ENCODE measurements around the gene DYNC1H1. TPM values are rescaled to one million over a fixed set of nuclear protein-coding genes. Genes with fewer than 3 reads are reported as not detected.

DYNC1H1 gene
- total RNA-seq, 1 experiment from 2014 or later, result 833 TPM

DNA sequence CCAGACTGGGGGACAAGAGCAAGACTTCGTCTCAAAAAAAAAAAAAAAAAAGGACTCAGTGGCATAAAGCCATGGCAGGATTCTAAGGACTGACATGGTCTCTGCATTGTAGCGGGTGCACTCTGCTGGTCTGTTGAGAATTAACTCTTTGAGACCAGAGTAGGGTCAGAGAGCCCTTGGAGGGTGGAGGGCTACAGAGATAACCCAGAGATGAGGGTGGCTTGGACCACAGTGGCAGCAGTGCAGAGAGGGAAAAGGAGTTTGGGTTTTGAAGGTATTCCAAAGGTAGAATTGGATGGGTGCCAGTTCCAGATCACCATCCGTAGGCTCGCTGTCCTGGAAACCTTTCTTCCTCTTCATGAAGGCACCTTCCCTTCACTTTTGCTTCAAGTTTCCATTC is 14.3 kb upstream of the DYNC1H1 start:
- Histone ChIP-seq H3K9me3 (ENCODE audit: low read depth, low read length, poor library complexity, severe bottlenecking) (no peaks in the 10 kb centered on the region), H3K27ac (ENCODE audit: low read depth, low read length, poor library complexity, severe bottlenecking) (no peak overlapping the region), H3K27me3 (replicated peaks; ENCODE audit: insufficient read depth, low read depth, low read length, poor library complexity) (no peaks in the 10 kb centered on the region), H3K4me3 (ENCODE audit: low read depth, low read length, poor library complexity, severe bottlenecking) (no peak overlapping the region), H3K36me3 (ENCODE audit: insufficient read depth, low read length, poor library complexity, severe bottlenecking) (no peaks in the 10 kb centered on the region), H3K4me1 (ENCODE audit: insufficient read depth, low read length, poor library complexity, severe bottlenecking) (no peaks in the 10 kb centered on the region)
- TF ChIP-seq, protein P1, sequence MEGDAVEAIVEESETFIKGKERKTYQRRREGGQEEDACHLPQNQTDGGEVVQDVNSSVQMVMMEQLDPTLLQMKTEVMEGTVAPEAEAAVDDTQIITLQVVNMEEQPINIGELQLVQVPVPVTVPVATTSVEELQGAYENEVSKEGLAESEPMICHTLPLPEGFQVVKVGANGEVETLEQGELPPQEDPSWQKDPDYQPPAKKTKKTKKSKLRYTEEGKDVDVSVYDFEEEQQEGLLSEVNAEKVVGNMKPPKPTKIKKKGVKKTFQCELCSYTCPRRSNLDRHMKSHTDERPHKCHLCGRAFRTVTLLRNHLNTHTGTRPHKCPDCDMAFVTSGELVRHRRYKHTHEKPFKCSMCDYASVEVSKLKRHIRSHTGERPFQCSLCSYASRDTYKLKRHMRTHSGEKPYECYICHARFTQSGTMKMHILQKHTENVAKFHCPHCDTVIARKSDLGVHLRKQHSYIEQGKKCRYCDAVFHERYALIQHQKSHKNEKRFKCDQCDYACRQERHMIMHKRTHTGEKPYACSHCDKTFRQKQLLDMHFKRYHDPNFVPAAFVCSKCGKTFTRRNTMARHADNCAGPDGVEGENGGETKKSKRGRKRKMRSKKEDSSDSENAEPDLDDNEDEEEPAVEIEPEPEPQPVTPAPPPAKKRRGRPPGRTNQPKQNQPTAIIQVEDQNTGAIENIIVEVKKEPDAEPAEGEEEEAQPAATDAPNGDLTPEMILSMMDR (conservative IDR thresholded peaks at IDR 0.05; ENCODE audit: low read depth, low read length), result no peak
- TF ChIP-seq EZH2 (IDR thresholded peaks at IDR 0.05; ENCODE audit: borderline replicate concordance, low read depth, low read length, poor library complexity, severe bottlenecking), result no peak
- POLR2A ChIA-PET (ENCODE audit: low non-redundant PET), result no interaction called here
- intact Hi-C loops (cut with micrococcal nuclease; ENCODE audit: unreplicated experiment), result no loop called here
- CTCF ChIA-PET, result interaction anchor here (0.7 kb wide), 1 partner anchor 179 kb away, joined by 12 read pairs; no protein-coding TSS in a partner anchor
- BruUV-seq (replicated peaks), result no TSS peak
- DNase-seq (ENCODE audit: low spot score), result no peak

DNA sequence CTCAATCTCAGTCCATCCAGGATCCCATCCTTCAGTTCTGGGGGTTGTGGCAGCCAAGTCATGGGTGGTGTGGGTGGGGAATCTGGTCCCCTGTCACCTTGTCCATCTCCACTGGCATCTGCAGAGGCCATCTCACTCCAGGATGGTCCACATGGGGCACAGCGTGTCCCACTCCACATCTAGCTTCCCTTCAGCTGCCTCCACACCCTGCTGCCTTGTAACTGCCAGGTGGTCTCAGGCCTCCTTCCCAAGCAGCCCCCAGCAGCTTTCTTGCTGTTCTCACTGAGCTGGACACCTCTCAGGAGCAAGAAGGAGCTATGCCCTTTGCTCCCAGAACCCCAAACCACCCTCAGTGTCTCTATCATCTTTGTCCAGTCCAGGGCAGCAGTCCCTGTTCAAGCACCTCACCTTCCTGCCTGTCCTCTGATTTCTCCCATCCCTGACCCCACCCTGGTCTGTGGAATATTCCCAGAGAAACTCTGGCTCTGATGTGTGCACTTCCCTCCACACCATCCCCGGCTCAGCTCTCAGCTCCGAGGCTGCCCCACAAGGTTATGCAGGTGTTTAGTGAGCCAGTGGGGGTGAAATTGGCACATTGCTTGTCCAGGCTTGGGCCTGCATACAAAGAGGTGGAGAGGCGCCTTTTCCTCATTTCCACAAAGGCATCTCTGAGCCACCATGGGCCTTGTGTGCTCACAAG is 13.7 kb upstream of the DYNC1H1 start:
- CTCF ChIA-PET, result no interaction called here
- Histone ChIP-seq H3K4me3 (ENCODE audit: low read depth, low read length, poor library complexity, severe bottlenecking) (no peak overlapping the region), H3K9me3 (ENCODE audit: low read depth, low read length, poor library complexity, severe bottlenecking) (no peaks in the 10 kb centered on the region), H3K4me1 (ENCODE audit: insufficient read depth, low read length, poor library complexity, severe bottlenecking) (no peaks in the 10 kb centered on the region), H3K36me3 (ENCODE audit: insufficient read depth, low read length, poor library complexity, severe bottlenecking) (no peaks in the 10 kb centered on the region), H3K27me3 (replicated peaks; ENCODE audit: insufficient read depth, low read depth, low read length, poor library complexity) (no peaks in the 10 kb centered on the region), H3K27ac (ENCODE audit: low read depth, low read length, poor library complexity, severe bottlenecking) (no peak overlapping the region)
- TF ChIP-seq, protein P1 (conservative IDR thresholded peaks at IDR 0.05; ENCODE audit: low read depth, low read length), result no peak
- TF ChIP-seq EZH2 (IDR thresholded peaks at IDR 0.05; ENCODE audit: borderline replicate concordance, low read depth, low read length, poor library complexity, severe bottlenecking), result no peak
- BruUV-seq (replicated peaks), result no TSS peak
- intact Hi-C loops (cut with micrococcal nuclease; ENCODE audit: unreplicated experiment), result no loop called here
- no peak for DNase-seq (ENCODE audit: low spot score)
- POLR2A ChIA-PET (ENCODE audit: low non-redundant PET), result no interaction called here

DNA sequence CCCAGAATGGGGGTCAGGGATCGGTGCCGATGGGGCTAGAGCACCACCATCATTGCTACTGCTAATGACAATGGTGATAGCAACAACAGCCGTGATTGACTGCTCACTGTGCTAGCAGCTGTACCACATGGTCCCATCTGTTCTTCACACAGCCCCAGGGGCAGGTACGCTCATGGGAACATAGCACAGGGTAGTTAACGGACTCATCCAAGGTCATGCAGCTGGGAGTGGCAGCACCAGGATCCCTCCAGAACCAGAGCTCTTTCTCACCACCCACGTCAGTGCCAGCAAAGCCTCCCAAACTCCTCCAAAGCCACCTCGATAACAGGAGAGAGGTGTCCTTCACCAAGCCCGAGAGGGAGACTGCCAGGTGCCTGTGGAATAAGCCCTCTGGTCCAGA is 11.2 kb upstream of the DYNC1H1 start:
- Histone ChIP-seq H3K4me3 (ENCODE audit: low read depth, low read length, poor library complexity, severe bottlenecking) (no peak overlapping the region), H3K9me3 (ENCODE audit: low read depth, low read length, poor library complexity, severe bottlenecking) (no peaks in the 10 kb centered on the region), H3K27ac (ENCODE audit: low read depth, low read length, poor library complexity, severe bottlenecking) (no peak overlapping the region), H3K27me3 (replicated peaks; ENCODE audit: insufficient read depth, low read depth, low read length, poor library complexity) (no peaks in the 10 kb centered on the region), H3K36me3 (ENCODE audit: insufficient read depth, low read length, poor library complexity, severe bottlenecking) (no peaks in the 10 kb centered on the region), H3K4me1 (ENCODE audit: insufficient read depth, low read length, poor library complexity, severe bottlenecking) (no peaks in the 10 kb centered on the region)
- intact Hi-C loops (cut with micrococcal nuclease; ENCODE audit: unreplicated experiment), result no loop called here
- no peak for TF ChIP-seq EZH2 (IDR thresholded peaks at IDR 0.05; ENCODE audit: borderline replicate concordance, low read depth, low read length, poor library complexity, severe bottlenecking)
- TF ChIP-seq, protein P1 (conservative IDR thresholded peaks at IDR 0.05; ENCODE audit: low read depth, low read length), result no peak
- no TSS peak for BruUV-seq (replicated peaks)
- CTCF ChIA-PET, result interaction anchor here (1.1 kb wide), 2 partner anchors 182 to 246 kb away, joined by 5 to 6 read pairs; no protein-coding TSS in a partner anchor
- no peak for DNase-seq (ENCODE audit: low spot score)
- POLR2A ChIA-PET (ENCODE audit: low non-redundant PET), result no interaction called here
